ENCODE results near the gene GPATCH8.

GRCh38 chr17:44376124-44376523 is 127.1 kb downstream of the GPATCH8 start:
- TF ChIP-seq CTCF (IDR thresholded peaks at IDR 0.05; ENCODE audit: poor library complexity, severe bottlenecking): no peak
- no peak for TF ChIP-seq EZH2 (IDR thresholded peaks at IDR 0.05; ENCODE audit: borderline replicate concordance, insufficient read depth, low read length, poor library complexity, severe bottlenecking)
- TF ChIP-seq POLR2AphosphoS5 (IDR thresholded peaks at IDR 0.05): no peak
- no peak for TF ChIP-seq REST (IDR thresholded peaks at IDR 0.05; ENCODE audit: borderline replicate concordance)
- TF ChIP-seq TAF1 (IDR thresholded peaks at IDR 0.05; ENCODE audit: low read depth): no peak
- no peak for TF ChIP-seq RAD21 (conservative IDR thresholded peaks at IDR 0.05)
- TF ChIP-seq SMC3 (conservative IDR thresholded peaks at IDR 0.05; ENCODE audit: poor library complexity): no peak
- no peak for TF ChIP-seq EP300 (conservative IDR thresholded peaks at IDR 0.05; ENCODE audit: poor library complexity, severe bottlenecking)
- no peak for TF ChIP-seq MXI1 (conservative IDR thresholded peaks at IDR 0.05; ENCODE audit: poor library complexity, severe bottlenecking)

Measured in neural cell (in vitro differentiated cells).